Suprapubic skin (tissue), 3 donors: ENCODE data around the gene CDKN2D.

Experiments used
- CTCF ChIP-seq, 2 donors: fragments of 200-600 bp in 1 of 2; fragments of 450-650 bp in 1 of 2; sonication (generic) in 1 of 2; IDR thresholded peaks; one replicate each; pipeline ENCODE4 v1.5.1; 2016 to 2019; ENCODE audit warnings: antibody characterized with exemption in 2 of 2, mild to moderate bottlenecking in 1 of 2, moderate library complexity in 1 of 2
- POLR2A ChIP-seq, 2 donors: fragments of 450-650 bp; IDR thresholded peaks; one replicate each; pipeline ENCODE4 v1.6.1; 2017; ENCODE audit warnings: antibody characterized with exemption in 2 of 2, mild to moderate bottlenecking in 2 of 2, moderate library complexity in 2 of 2

GRCh38 chr19:10611907-10612306, 43.1 kb upstream of the CDKN2D start:
- no peak for TF ChIP-seq POLR2A (IDR thresholded peaks at IDR 0.05)
- no peak for TF ChIP-seq CTCF (IDR thresholded peaks at IDR 0.05)
